ENCODE results near the gene PLS1.

The PLS1 gene

GRCh38 chr3:142638291-142638690 lies 42.1 kb downstream of the PLS1 start:
- no peak for DNase-seq (ENCODE audit: low spot score)

- no peak for DNase-seq (ENCODE audit: low spot score)
Observed at GRCh38 chr3:142641504-142641903, 45.3 kb downstream of the PLS1 start.

GRCh38 chr3:142642956-142643355 lies 46.8 kb downstream of the PLS1 start:
- DNase-seq (ENCODE audit: low spot score): no peak

GRCh38 chr3:142644502-142644901 lies 48.3 kb downstream of the PLS1 start:
- DNase-seq (ENCODE audit: low spot score): no peak

- DNase-seq (ENCODE audit: low spot score): no peak
Observed at GRCh38 chr3:142645236-142645793, 49.1 kb downstream of the PLS1 start.

GRCh38 chr3:142646020-142646785 lies 50.0 kb downstream of the PLS1 start:
- DNase-seq (ENCODE audit: low spot score): no peak

GRCh38 chr3:142647856-142648255 lies 51.7 kb downstream of the PLS1 start:
- DNase-seq (ENCODE audit: low spot score): no peak

GRCh38 chr3:142648950-142649349 lies 52.8 kb downstream of the PLS1 start:
- DNase-seq (ENCODE audit: low spot score): no peak

- DNase-seq (ENCODE audit: low spot score): no peak
Observed at GRCh38 chr3:142650001-142650693, 54.0 kb downstream of the PLS1 start.

- DNase-seq (ENCODE audit: low spot score): no peak
Observed at GRCh38 chr3:142651711-142652110, 55.5 kb downstream of the PLS1 start.

GRCh38 chr3:142652826-142653292 lies 56.7 kb downstream of the PLS1 start:
- no peak for DNase-seq (ENCODE audit: low spot score)

- DNase-seq (ENCODE audit: low spot score): no peak
Observed at GRCh38 chr3:142656575-142656974, 60.4 kb downstream of the PLS1 start.

GRCh38 chr3:142657033-142657432 lies 60.8 kb downstream of the PLS1 start:
- no peak for DNase-seq (ENCODE audit: low spot score)

- no peak for DNase-seq (ENCODE audit: low spot score)
Observed at GRCh38 chr3:142660383-142660782, 64.2 kb downstream of the PLS1 start.

GRCh38 chr3:142660893-142661292 lies 64.7 kb downstream of the PLS1 start:
- no peak for DNase-seq (ENCODE audit: low spot score)

GRCh38 chr3:142663865-142664264 lies 67.7 kb downstream of the PLS1 start:
- no peak for DNase-seq (ENCODE audit: low spot score)

- no peak for DNase-seq (ENCODE audit: low spot score)
Observed at GRCh38 chr3:142664311-142664710, 68.1 kb downstream of the PLS1 start.

- no peak for DNase-seq (ENCODE audit: low spot score)
Observed at GRCh38 chr3:142664819-142665218, 68.6 kb downstream of the PLS1 start.

- no peak for DNase-seq (ENCODE audit: low spot score)
Observed at GRCh38 chr3:142670120-142670519, 73.9 kb downstream of the PLS1 start.

- DNase-seq (ENCODE audit: low spot score): no peak
Observed at GRCh38 chr3:142676151-142676550, 80.0 kb downstream of the PLS1 start.

GRCh38 chr3:142680710-142681109 lies 84.5 kb downstream of the PLS1 start:
- DNase-seq (ENCODE audit: low spot score): no peak

GRCh38 chr3:142690613-142691012 lies 94.4 kb downstream of the PLS1 start:
- DNase-seq (ENCODE audit: low spot score): no peak

- DNase-seq (ENCODE audit: low spot score): no peak
Observed at GRCh38 chr3:142691527-142691926, 95.3 kb downstream of the PLS1 start.

All from activated CD4-positive, alpha-beta T cell treated with anti-CD3 and anti-CD28 coated beads, Interleukin-2, Interleukin-4, amounts not matched to agents 100 ng/mL and 50 ng/mL, durations not matched to agents 16 hours and 8 hours (primary cell).